Naive B cell (primary cell): ENCODE data around the gene CTSL. TPM values are rescaled to one million over a fixed set of nuclear protein-coding genes. Genes with fewer than 3 reads are reported as not detected.

ENCODE experiments used
- ATAC-seq, 2 donors: fragments of 150-1000 bp; cut with Tn5 transposase; 2 replicates each; pipeline ENCODE4 v1.10.0; 2021; ENCODE audit warnings: low read depth in 2 of 2, mild to moderate bottlenecking in 2 of 2, moderate library complexity in 2 of 2
- DNase-seq: peaks from one replicate; pipeline ENCODE4 v3.0.0; 2022
- H3K27ac Mint-ChIP-seq, 6 donors: one replicate each; pipeline ENCODE4 v1.8.0; 2020 to 2022; ENCODE audit warnings: mild to moderate bottlenecking in 6 of 6, mixed read lengths in 6 of 6, moderate library complexity in 5 of 6, inconsistent platforms in 2 of 6
- H3K27me3 Mint-ChIP-seq, 3 donors: one replicate each; pipeline ENCODE4 v1.8.0; 2021 to 2022; ENCODE audit warnings: mixed read lengths in 3 of 3, mild to moderate bottlenecking in 1 of 3
- H3K36me3 Mint-ChIP-seq, 2 donors: one replicate each; pipeline ENCODE4 v1.8.0; 2020 to 2022; ENCODE audit warnings: mixed read lengths in 2 of 2, inconsistent platforms in 1 of 2, mild to moderate bottlenecking in 1 of 2
- H3K4me1 Mint-ChIP-seq, 3 donors: one replicate each; pipeline ENCODE4 v1.8.0; 2020 to 2022; ENCODE audit warnings: mixed read lengths in 3 of 3, inconsistent platforms in 1 of 3, mild to moderate bottlenecking in 1 of 3, moderate library complexity in 1 of 3
- H3K4me3 Mint-ChIP-seq, 8 donors: one replicate each; pipeline ENCODE4 v1.8.0; 2020 to 2022; ENCODE audit warnings: mild to moderate bottlenecking in 8 of 8, mixed read lengths in 8 of 8, moderate library complexity in 8 of 8, inconsistent platforms in 2 of 8
- H3K9me3 Mint-ChIP-seq, 7 donors: one replicate each; pipeline ENCODE4 v1.8.0; 2020 to 2022; ENCODE audit warnings: mixed read lengths in 7 of 7, mild to moderate bottlenecking in 5 of 7, inconsistent platforms in 2 of 7, moderate library complexity in 1 of 7
- polyA plus RNA-seq, 6 donors: library from polyadenylated mRNA; unstranded; fragments of 300-500 nt; fragmentation: Illumina TruSeq; gene quantifications; one replicate each; pipeline ENCODE4 v1.2.3, GENCODE V29; 2021; ENCODE audit warnings: low read depth in 6 of 6

CTSL gene
- polyA plus RNA-seq, 6 donors from 2014 or later, result 0.43 TPM; not detected in 5

DNA sequence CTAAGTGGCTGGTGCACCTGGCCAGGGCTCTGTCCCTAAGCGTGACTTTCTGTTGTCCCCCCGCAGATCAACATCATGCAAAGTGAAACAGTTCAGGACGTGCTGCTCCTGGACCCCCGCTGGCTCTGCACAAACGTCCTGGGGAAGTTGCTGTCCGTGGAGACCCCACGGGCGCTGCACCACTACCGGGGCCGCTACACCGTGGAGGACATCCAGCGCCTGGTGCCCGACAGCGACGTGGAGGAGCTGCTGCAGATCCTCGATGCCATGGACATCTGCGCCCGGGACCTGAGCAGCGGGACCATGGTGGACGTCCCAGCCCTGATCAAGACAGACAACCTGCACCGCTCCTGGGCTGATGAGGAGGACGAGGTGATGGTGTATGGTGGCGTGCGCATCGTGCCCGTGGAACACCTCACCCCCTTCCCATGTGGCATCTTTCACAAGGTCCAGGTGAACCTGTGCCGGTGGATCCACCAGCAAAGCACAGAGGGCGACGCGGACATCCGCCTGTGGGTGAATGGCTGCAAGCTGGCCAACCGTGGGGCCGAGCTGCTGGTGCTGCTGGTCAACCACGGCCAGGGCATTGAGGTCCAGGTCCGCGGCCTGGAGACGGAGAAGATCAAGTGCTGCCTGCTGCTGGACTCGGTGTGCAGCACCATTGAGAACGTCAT is 19.7 kb upstream of the CTSL start:
- no peaks in the 10 kb centered on the region for H3K27me3 Mint-ChIP-seq
- no peaks in the 10 kb centered on the region for H3K36me3 Mint-ChIP-seq
- H3K9me3 Mint-ChIP-seq, result peaks cover 0 to 2% (median 0%) of the 10 kb centered on the region in 7 donors
- H3K27ac Mint-ChIP-seq, result no peak overlapping the region
- no peak for ATAC-seq
- H3K4me3 Mint-ChIP-seq, result no peak overlapping the region
- no peak for DNase-seq
- H3K4me1 Mint-ChIP-seq, result no peaks in the 10 kb centered on the region

DNA sequence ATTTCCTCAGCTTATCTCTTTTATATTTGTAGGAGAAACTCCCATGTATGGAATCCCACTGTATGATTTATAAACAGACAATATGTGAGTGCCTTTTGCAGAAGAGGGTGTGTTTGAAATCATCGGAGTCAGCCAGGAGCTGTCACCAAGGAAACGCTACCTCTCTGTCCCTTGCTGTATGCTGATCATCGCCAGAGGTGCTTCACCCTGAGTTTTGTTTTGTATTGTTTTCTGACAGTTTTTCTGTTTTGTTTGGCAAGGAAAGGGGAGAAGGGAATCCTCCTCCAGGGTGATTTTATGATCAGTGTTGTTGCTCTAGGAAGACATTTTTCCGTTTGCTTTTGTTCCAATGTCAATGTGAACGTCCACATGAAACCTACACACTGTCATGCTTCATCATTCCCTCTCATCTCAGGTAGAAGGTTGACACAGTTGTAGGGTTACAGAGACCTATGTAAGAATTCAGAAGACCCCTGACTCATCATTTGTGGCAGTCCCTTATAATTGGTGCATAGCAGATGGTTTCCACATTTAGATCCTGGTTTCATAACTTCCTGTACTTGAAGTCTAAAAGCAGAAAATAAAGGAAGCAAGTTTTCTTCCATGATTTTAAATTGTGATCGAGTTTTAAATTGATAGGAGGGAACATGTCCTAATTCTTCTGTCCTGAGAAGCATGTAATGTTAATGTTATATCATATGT is 18.0 kb upstream of the CTSL start:
- H3K4me1 Mint-ChIP-seq, result peaks cover 0 to under 1% (median 0%) of the 10 kb centered on the region in 3 donors
- H3K36me3 Mint-ChIP-seq, result no peaks in the 10 kb centered on the region

DNA sequence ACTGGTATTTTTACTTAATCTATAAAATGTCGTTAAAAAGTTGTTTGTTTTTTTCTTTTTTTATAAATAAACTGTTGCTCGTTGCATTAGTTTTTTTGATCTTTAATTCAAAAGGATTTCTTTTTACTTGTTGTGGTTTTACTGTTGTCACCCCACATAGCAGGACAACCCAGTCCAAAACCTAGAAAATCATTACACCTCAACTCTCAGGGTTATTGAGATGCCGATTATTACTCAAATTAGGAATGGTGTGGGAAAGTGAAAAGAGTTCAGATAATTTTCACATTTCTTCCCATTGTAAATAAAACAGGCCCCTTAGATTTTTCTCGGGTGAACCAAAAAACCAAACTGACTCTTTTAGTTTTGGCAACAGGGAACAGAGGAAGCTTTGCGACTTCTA is 17.4 kb upstream of the CTSL start:
- no peaks in the 10 kb centered on the region for H3K36me3 Mint-ChIP-seq
- H3K27ac Mint-ChIP-seq, result no peak overlapping the region
- no peak overlapping the region for H3K4me3 Mint-ChIP-seq
- peaks cover 0 to 7% (median 0%) of the 10 kb centered on the region in 7 donors for H3K9me3 Mint-ChIP-seq
- H3K4me1 Mint-ChIP-seq, result peaks cover 0 to 5% (median 0%) of the 10 kb centered on the region in 3 donors
- DNase-seq, result no peak
- H3K27me3 Mint-ChIP-seq, result no peaks in the 10 kb centered on the region
- no peak for ATAC-seq

More for the DNA sequence above, 18.0 kb upstream of the CTSL start:
- ATAC-seq (no peak), DNase-seq (no peak)
- Mint-ChIP-seq H3K9me3 (peaks cover 0 to 4% (median 0%) of the 10 kb centered on the region in 7 donors), H3K4me3 (no peak overlapping the region), H3K27me3 (no peaks in the 10 kb centered on the region), H3K27ac (no peak overlapping the region)

DNA sequence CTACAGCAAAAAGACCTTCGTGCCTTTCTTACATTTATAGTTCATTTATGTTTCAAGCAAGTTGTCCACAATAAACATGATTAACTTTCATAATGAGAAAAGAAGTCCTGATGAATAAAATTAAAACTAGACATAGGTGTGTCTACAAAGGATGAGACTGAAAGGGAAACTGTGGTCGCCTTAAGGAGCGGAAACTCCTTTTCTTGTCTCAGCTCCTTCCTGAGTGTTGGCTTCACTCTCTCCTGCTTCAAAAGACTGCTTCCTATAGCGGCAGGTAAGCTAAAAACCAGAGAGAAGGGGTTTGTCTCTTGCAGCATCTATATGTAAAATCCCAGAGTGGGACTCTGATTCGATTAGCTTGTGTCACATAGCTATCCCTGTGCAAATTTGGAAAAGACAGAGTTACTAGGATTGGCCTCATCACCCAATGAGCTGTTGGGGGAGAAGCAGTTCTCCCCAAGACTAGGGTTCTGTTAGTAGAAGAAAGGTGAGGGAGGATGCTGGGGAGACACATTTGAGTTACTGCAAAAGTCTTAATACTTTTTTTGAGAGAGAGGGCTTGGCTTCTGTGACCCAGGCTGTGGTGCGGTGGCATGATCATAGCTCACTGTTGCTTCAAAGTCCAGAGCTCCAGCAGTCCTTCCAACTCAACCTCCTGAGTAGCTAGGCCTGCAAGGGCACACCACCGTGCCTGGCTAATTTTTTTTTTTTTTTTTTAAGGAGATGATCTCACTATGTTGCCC is 16.8 kb upstream of the CTSL start:
- no peak for DNase-seq
- Mint-ChIP-seq H3K4me1 (peaks cover 0 to 5% (median 0%) of the 10 kb centered on the region in 3 donors), H3K27ac (no peak overlapping the region), H3K4me3 (no peak overlapping the region), H3K27me3 (no peaks in the 10 kb centered on the region), H3K36me3 (no peaks in the 10 kb centered on the region), H3K9me3 (peaks cover 0 to 7% (median 0%) of the 10 kb centered on the region in 7 donors)
- ATAC-seq, result no peak

DNA sequence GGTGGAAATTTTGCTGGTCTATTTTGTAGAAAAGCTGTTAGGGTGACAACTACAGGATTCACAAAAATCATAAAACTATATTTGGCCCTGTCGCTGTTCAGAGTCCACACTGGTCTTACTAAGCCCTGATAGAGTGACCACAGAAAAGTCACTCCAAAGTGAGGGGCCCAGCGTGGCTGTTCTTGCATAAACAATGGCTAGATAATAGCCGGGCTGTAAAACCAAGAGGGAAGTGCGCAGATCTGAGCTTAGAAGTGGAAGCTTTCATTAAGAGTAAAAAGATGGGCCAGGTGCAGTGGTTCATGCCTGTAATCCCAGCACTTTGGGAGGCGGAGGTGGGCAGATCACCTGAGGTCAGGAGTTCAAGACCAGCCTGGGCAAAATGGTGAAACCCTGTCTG is 15.5 kb upstream of the CTSL start:
- H3K27ac Mint-ChIP-seq, result no peak overlapping the region
- ATAC-seq, result no peak

DNA sequence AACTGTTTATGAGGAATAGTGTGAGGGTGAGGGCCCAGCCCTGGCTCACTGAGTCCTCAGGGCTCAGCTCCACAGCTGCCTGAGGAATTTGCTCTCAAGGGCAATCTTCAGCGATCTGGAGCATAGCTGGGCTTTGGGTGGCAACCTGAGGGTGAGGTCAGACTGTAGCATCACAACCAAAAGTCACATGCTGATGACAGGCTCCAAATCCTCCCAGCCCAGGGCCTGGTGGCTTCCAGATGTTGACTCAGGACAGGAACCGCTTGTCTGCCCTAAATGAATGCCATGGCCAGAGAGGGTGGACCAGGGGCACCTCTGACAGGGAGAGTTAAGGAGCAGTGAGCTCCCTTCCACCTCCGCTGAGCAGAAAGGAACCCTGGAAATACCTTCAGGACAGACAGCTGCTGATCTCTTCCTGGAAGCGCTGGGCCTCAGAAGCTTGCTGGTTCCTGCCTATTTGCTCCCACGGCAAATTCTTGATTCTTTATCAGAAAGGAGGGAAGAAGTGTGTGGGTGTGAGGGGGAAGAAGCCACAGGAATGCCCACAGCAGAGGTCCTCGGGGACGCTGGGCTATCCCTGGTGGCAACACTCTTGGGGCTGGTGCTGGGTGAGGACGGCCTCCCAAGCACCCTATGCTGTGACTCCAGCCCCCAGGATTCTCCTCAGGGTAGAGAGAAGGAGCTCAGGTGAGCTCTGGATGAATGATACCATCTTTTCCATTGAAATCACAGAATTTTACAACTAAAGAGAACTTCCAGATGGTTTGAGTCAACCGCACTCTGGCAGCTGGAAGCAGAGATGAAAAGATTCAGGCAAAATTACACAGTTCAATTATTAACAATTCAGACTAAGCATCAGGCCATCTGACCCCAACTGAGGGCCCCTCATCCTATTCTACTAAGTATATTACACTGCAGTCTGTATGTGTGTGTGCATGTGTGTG is 13.8 kb upstream of the CTSL start:
- Mint-ChIP-seq H3K4me3 (no peak overlapping the region), H3K36me3 (no peaks in the 10 kb centered on the region), H3K4me1 (peaks cover 0 to 5% (median 0%) of the 10 kb centered on the region in 3 donors), H3K9me3 (peaks cover 0 to 10% (median 0%) of the 10 kb centered on the region in 7 donors), H3K27me3 (peaks cover 0 to 8% (median 0%) of the 10 kb centered on the region in 3 donors), H3K27ac (no peak overlapping the region)
- no peak for DNase-seq
- no peak for ATAC-seq

More for the DNA sequence above, 15.5 kb upstream of the CTSL start:
- Mint-ChIP-seq H3K4me3 (no peak overlapping the region), H3K27me3 (peaks cover 0 to 3% (median 0%) of the 10 kb centered on the region in 3 donors), H3K36me3 (no peaks in the 10 kb centered on the region), H3K4me1 (peaks cover 0 to 5% (median 0%) of the 10 kb centered on the region in 3 donors), H3K9me3 (peaks cover 0 to 8% (median 0%) of the 10 kb centered on the region in 7 donors)
- DNase-seq, result no peak

DNA sequence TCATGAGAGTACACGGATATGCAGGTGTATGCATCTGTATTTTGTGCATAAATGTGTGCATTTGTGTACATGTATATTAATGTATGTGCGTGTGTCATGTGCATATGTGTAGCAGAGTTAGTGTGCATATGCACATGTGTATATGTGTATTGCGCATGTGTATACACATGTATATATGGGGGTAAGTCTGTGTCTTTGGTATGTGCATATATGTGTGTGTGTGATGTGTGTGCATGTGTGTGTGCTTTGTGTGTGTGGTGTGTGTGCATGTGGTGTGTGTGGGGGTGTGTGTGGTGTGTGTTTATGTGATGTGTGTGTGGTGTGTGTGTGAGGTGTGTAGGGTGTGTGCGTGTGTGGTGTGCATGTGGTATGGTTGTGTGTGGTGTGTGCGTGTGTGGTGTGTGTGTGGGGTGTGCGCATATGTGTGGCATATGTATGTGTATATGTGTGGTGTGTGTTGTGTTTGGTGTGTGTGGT is 13.1 kb upstream of the CTSL start:
- Mint-ChIP-seq H3K27ac (no peak overlapping the region), H3K36me3 (no peaks in the 10 kb centered on the region), H3K9me3 (peaks cover 0 to 10% (median 0%) of the 10 kb centered on the region in 7 donors), H3K4me1 (peaks cover 0 to 5% (median 0%) of the 10 kb centered on the region in 3 donors), H3K27me3 (peaks cover 0 to 8% (median 0%) of the 10 kb centered on the region in 3 donors), H3K4me3 (no peak overlapping the region)
- no peak for DNase-seq
- ATAC-seq, result no peak

DNA sequence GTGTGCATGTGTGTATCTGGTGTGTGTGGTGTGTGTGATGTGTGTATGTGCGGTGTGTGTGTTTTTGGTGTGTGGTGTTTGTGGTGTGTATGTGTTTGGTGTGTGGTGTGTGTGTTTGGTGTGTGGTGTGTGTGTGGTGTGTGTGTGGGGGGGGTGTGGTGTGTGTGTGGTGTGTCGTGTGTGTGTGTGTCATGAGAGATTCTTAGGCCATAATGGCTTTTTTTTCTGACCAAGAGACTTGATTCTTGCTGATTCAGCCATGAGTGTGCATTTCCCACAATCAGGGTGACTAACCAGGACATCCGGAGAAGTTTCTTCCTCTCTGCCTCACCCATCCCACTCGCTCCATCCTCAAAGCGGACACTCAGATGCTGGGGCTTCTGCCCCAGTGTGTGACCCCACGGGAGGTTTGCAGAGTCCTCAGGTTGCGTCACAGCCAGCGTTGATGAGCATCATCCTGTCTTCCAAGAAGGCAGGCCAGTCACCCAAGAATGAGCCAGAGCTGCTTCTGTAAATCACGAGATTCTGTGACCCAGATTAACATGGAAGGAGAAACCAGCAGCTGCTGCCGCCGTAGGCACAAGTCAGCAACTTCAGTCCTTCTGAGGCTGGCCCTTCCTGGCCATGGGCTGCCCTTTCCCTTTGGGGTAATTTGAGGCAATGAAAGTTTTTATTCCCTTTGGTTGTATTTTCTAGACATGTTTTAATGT is 12.5 kb upstream of the CTSL start:
- peaks cover 0 to 11% (median 3%) of the 10 kb centered on the region in 3 donors for H3K27me3 Mint-ChIP-seq
- DNase-seq (no peak), ATAC-seq (no peak)
- H3K9me3 Mint-ChIP-seq, result peaks cover 0 to 12% (median 0%) of the 10 kb centered on the region in 7 donors
- H3K27ac Mint-ChIP-seq, result no peak overlapping the region
- peaks cover 0 to 5% (median 0%) of the 10 kb centered on the region in 3 donors for H3K4me1 Mint-ChIP-seq
- H3K36me3 Mint-ChIP-seq, result no peaks in the 10 kb centered on the region
- H3K4me3 Mint-ChIP-seq, result no peak overlapping the region

DNA sequence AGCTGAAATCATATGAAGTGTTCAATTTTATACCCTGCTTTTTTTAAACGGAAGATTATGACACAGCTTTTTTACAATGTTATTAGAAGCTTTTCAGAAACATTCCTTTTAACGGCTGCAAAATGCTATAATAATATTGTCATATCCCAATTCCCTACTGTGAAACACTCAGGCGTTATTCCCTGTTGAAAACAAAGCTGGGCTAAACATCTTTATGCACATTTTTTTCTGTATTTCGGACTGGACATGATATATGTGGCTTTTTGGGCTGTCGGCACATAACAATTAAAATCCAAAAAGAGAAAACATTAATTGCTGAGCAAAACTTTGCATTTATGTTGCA is 12.0 kb upstream of the CTSL start:
- no peaks in the 10 kb centered on the region for H3K36me3 Mint-ChIP-seq
- H3K9me3 Mint-ChIP-seq, result peaks cover 0 to 14% (median 0%) of the 10 kb centered on the region in 7 donors
- H3K4me3 Mint-ChIP-seq, result no peak overlapping the region
- ATAC-seq, result no peak
- no peak for DNase-seq
- H3K27ac Mint-ChIP-seq, result no peak overlapping the region
- peaks cover 0 to 5% (median 0%) of the 10 kb centered on the region in 3 donors for H3K4me1 Mint-ChIP-seq
- H3K27me3 Mint-ChIP-seq, result peaks cover 0 to 17% (median 7%) of the 10 kb centered on the region in 3 donors

DNA sequence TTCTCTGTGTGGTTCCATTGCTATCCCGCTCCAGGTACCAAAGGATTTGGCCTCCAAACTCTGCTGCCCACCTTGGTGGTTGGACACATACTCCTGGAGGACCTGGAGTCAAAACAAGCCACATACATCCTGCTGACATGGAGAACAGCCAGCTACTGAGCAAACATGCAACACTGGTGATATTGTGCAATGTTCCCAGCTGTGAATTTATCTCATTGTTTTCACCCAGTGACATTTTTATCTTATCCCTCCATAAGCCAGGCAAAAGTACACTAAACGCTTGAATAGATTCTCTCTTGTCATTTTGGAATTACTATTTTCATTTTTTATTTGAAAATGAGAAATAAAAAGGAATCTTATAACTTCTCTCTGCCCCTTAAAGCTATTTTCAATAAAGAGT is 11.1 kb upstream of the CTSL start:
- DNase-seq (no peak), ATAC-seq (no peak)
- Mint-ChIP-seq H3K36me3 (no peaks in the 10 kb centered on the region), H3K4me1 (peaks cover 0 to 5% (median 0%) of the 10 kb centered on the region in 3 donors), H3K9me3 (peaks cover 0 to 14% (median 0%) of the 10 kb centered on the region in 7 donors), H3K4me3 (no peak overlapping the region), H3K27ac (no peak overlapping the region), H3K27me3 (peaks cover 0 to 19% (median 7%) of the 10 kb centered on the region in 3 donors)

DNA sequence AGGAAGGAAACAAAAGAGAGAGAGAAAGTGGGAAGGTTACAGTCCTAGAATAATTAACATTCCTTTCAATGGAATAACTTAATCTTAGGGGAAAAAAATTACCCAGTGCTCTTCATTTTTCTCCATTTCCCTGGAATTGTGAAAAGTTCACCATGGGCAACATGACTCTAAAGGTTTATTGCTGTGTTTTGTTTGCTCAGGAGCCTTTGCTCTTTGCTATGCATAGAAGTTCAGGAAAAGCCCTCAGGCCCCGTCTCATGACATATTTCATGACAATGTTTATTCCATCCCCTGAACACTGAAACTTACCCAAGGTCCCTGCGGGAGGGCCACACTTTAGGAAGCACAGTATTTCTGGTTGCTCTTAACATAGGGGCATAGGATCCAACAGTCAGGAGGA is 9.8 kb upstream of the CTSL start:
- DNase-seq (no peak), ATAC-seq (no peak)
- Mint-ChIP-seq H3K4me1 (peaks cover 0 to 5% (median 0%) of the 10 kb centered on the region in 3 donors), H3K36me3 (no peaks in the 10 kb centered on the region), H3K9me3 (peaks cover 0 to 14% (median 0%) of the 10 kb centered on the region in 7 donors), H3K27me3 (peaks cover 3 to 25% (median 14%) of the 10 kb centered on the region in 3 donors), H3K4me3 (no peak overlapping the region), H3K27ac (no peak overlapping the region)

DNA sequence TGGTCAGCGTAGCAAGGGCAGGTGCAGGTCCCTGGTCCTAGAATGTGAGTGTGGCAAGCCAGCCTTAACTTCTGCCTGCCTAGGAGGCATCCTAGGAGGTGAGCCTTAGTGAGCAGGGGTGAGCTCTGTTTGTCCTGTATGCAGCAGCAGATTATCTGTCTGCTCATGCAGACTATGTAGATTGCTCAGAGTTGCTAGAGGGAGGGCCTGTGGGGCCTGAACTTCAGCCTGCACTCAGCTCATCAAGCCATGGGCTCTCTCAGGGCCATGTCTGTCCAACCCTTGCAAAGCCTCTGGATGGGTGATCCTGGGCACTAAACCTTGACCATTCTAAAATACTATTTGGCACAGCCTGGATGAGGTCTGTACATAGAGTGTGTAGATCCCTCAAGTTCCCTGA is 8.5 kb upstream of the CTSL start:
- H3K27me3 Mint-ChIP-seq, result peaks cover 14 to 38% (median 21%) of the 10 kb centered on the region in 3 donors
- H3K27ac Mint-ChIP-seq, result no peak overlapping the region
- no peak for DNase-seq
- ATAC-seq, result no peak
- H3K36me3 Mint-ChIP-seq, result no peaks in the 10 kb centered on the region
- H3K9me3 Mint-ChIP-seq, result peaks cover 0 to 19% (median 0%) of the 10 kb centered on the region in 7 donors
- H3K4me3 Mint-ChIP-seq, result no peak overlapping the region
- H3K4me1 Mint-ChIP-seq, result peaks cover 0 to 5% (median 0%) of the 10 kb centered on the region in 3 donors
